Epithelial cell of esophagus (primary cell): ENCODE data around the gene CDK3.

Experiments
- DNase-seq: peaks from one replicate; pipeline ENCODE4 v3.0.0; 2010; ENCODE audit warnings: low read depth
- H3K4me3 ChIP-seq: 2 replicates; pipeline ENCODE4 v1.5.1; 2011; ENCODE audit warnings: mild to moderate bottlenecking, low read length, control low read depth
- CTCF ChIP-seq: IDR thresholded peaks from 2 replicates; pipeline ENCODE4 v1.5.1; 2011; ENCODE audit warnings: low read depth, mild to moderate bottlenecking, low read length, control low read depth, inconsistent platforms; ENCODE audit not compliant: insufficient read depth; ENCODE audit errors: missing control alignments

CDK3 gene

GRCh38 chr17:76008630-76009425 is 8.2 kb downstream of the CDK3 start:
- DNase-seq: no peak
- H3K4me3 ChIP-seq: no peak overlapping the region
- no peak for TF ChIP-seq CTCF

- H3K4me3 ChIP-seq: no peak overlapping the region
- no peak for TF ChIP-seq CTCF
- DNase-seq: no peak
Measured at GRCh38 chr17:76009447-76009846, 8.8 kb downstream of the CDK3 start.

- no peak overlapping the region for H3K4me3 ChIP-seq
- TF ChIP-seq CTCF: no peak
- no peak for DNase-seq
Measured at GRCh38 chr17:76009969-76010661, 9.5 kb downstream of the CDK3 start.

GRCh38 chr17:76011951-76012350 is 11.3 kb downstream of the CDK3 start:
- TF ChIP-seq CTCF: no peak
- no peak for DNase-seq
- no peak overlapping the region for H3K4me3 ChIP-seq

GRCh38 chr17:76013377-76013932 is 12.8 kb downstream of the CDK3 start:
- H3K4me3 ChIP-seq: no peak overlapping the region
- no peak for DNase-seq
- TF ChIP-seq CTCF: no peak

- peak; percentile 88 for TF ChIP-seq CTCF
- DNase-seq: peak; percentile 74
- H3K4me3 ChIP-seq: no peak overlapping the region
Measured at GRCh38 chr17:76014100-76014924, 13.7 kb downstream of the CDK3 start.
